GM12875 (cell line): ENCODE results near the gene IGFBP2.

Experiments used
- H3K4me3 ChIP-seq: one replicate; pipeline ENCODE4 v1.5.1; 2011; ENCODE audit warnings: low read depth, low read length, control low read depth
- TF ChIP-seq, protein P1 (sequence below): IDR thresholded peaks from 2 replicates; pipeline ENCODE4 v1.5.1; 2011; ENCODE audit warnings: low read depth, mild to moderate bottlenecking, control low read depth, inconsistent platforms, low read length, moderate library complexity, borderline replicate concordance; ENCODE audit not compliant: insufficient read depth

IGFBP2 gene

DNA sequence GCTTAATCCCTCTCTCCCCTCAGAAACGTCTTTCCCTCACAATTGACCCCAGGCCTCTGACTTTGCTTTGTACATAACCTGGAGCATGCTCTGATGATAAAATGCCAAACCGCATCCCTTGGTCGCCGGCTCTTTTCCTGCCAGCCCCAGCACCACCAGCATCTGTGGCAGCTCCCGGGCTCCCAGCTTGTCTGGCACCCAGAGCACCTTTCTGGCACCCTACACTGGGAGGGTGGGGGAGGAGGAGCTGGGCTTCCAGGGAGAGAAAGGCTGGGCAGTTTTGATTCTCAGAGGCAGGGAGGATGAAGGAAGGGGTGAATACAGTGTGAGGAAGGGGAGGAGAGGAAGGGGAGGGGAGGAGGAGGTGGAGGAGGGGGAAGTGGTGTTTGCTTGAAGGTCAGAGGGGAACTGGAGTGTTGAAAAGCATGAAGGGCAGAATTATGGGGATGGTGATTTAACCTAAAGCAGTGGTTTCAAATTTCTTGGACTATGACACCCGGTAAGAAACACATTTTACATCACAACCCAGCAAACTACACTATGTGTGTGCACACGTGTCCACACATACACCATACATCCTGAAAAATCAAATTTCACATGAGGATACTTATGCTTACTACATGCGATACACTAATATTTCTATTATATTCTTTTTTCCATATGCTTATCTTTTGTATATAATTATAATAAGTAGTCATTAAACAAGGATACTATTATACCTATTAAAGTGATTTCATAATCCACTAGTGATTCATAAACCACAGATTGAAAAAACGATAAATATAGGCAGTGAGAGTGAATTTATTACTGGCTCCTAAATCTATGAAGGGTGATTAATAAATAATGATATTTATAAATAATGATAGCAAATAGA, 30.0 kb upstream of the IGFBP2 start:
- no peak overlapping the region for H3K4me3 ChIP-seq
- TF ChIP-seq, protein P1, sequence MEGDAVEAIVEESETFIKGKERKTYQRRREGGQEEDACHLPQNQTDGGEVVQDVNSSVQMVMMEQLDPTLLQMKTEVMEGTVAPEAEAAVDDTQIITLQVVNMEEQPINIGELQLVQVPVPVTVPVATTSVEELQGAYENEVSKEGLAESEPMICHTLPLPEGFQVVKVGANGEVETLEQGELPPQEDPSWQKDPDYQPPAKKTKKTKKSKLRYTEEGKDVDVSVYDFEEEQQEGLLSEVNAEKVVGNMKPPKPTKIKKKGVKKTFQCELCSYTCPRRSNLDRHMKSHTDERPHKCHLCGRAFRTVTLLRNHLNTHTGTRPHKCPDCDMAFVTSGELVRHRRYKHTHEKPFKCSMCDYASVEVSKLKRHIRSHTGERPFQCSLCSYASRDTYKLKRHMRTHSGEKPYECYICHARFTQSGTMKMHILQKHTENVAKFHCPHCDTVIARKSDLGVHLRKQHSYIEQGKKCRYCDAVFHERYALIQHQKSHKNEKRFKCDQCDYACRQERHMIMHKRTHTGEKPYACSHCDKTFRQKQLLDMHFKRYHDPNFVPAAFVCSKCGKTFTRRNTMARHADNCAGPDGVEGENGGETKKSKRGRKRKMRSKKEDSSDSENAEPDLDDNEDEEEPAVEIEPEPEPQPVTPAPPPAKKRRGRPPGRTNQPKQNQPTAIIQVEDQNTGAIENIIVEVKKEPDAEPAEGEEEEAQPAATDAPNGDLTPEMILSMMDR = no peak

DNA sequence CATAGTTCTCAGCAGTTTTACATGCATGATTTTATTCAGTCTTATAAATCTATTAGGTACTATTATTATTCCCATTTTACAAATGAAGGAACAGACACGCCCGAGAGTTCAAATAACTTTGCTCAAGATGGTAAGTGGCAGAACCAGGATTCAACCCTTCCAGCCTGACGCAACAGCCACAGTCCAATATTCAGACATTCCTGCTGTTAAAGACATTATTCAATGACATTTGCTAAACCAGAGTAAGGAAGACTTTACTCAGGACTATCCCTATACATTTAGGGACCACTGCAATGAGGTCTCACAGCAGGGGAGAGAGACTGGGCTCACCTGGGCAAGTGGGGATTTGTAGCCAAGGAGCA, 29.4 kb upstream of the IGFBP2 start:
- H3K4me3 ChIP-seq = no peak overlapping the region
- TF ChIP-seq, protein P1 = no peak

DNA sequence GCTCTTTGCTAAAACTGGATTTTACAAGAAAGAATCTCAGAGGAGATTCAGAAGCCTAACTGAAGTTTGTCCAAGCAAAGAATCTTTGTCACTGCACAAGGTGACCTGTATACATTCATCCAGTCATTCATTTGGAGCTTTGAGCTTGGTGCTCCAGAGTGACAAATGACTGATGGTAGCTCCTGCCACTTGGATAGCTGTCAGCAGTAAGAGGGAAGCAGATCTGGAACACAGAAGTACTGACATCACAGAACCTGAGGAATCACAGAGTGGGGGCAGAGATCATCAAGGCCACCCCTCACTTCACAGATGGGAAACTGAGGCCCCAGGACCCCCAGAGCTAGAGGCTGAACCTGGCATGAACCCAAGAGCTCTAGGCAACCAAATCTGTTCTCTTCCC, 28.8 kb upstream of the IGFBP2 start:
- TF ChIP-seq, protein P1 = no peak
- no peak overlapping the region for H3K4me3 ChIP-seq

DNA sequence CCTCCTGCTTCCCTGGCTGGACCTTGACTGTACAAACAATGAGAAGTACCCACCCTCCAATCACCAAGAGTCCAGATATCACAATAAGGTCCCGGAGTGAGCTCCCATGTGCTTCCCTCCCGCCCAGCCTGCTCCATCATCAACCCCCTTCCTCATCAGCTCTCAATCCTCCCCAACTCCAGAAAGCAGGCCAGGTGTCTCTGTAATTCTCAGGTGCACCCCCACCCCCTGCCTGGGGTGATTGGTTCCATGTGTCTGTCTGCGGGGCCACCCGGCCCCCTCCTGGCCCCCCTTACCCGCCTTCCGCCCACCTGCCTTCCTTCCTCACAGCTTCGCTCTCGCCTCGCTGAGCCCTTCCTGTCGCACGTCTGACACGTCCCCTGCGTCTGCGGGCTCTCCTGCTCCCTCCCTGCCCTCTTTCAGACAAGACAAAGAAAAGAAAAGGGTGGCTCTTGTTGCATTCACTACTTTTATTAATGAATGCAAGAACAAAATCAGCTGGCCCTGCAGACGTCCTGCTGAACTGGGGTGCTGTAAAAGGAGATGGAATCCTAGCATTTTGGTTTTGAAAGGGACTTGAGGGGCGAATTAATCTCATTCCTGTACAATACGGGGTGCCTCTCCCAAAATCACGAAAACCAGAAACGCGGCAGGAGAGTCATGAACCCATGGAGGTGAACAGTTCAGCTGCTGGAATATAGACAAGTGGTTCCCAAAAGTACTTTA, 26.5 kb upstream of the IGFBP2 start:
- TF ChIP-seq, protein P1 = no peak
- no peak overlapping the region for H3K4me3 ChIP-seq

DNA sequence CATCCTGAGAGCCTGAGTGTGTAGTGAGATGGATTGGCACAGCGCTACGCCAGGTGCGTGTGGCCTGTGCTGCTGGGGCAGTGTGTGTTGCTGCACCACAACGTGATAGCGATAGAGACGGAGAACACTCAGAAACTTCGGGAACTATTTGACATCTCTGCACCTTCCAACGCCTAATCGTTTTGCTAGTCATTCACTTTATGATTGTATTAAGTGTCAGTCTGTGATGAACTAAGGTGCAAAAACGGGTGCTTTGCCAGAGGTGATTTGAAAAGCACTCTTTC, 26.0 kb upstream of the IGFBP2 start:
- no peak overlapping the region for H3K4me3 ChIP-seq
- TF ChIP-seq, protein P1 = no peak

DNA sequence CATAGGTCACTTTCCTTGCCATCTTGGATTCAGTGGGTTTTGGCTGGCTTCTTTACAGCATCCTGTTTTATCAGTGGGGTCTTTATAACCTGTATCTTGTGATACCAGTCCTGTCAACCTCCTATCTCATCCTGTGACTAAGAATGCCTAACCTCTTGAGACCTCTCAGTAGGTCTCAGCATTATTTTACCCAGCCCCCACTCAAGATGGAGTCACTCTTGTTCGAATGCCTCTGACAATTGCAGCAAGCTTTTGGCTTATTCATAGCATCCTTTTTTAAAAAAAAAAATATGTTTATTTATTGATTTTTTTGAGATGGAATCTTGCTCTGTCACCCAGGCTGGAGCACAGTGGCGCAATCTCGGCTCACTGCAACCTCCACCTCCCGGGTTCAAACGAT, 24.7 kb upstream of the IGFBP2 start:
- TF ChIP-seq, protein P1 = no peak

More for the DNA sequence above, 24.7 kb upstream of the IGFBP2 start:
- no peak overlapping the region for H3K4me3 ChIP-seq
